Stimulated activated CD4-positive, alpha-beta T cell treated with anti-CD3 and anti-CD28 coated beads, Interleukin-1b, Interleukin-23, amount 100 ng/mL, for 24 hours (primary cell): ENCODE data around the gene DCAF5.
"Not testable (repeated sequence)": the region's sequence is repeated elsewhere in the genome, so short reads cannot be mapped to it uniquely, and the experiment has no call there.

Source experiments
- DNase-seq, 4 experiments: peaks; one replicate each; pipeline ENCODE4 v3.0.0-alpha.2; 2020; ENCODE audit warnings: low read depth in 4 of 4, low spot score in 1 of 4

Gene DCAF5

GRCh38 chr14:69044965-69045555 lies 107.9 kb downstream of the DCAF5 start:
- no peak for DNase-seq

GRCh38 chr14:69044296-69044695 lies 108.6 kb downstream of the DCAF5 start:
- DNase-seq: no peak

- no peak for DNase-seq
Measured at GRCh38 chr14:69043596-69044260, 109.2 kb downstream of the DCAF5 start.

- no peak for DNase-seq
Measured at GRCh38 chr14:69042787-69043444, 110.0 kb downstream of the DCAF5 start.

GRCh38 chr14:69042299-69042698 lies 110.6 kb downstream of the DCAF5 start:
- no peak for DNase-seq

GRCh38 chr14:69041783-69042182 lies 111.1 kb downstream of the DCAF5 start:
- DNase-seq: no peak

- no peak for DNase-seq
Measured at GRCh38 chr14:69040353-69040752, 112.6 kb downstream of the DCAF5 start.

- DNase-seq: no peak
Measured at GRCh38 chr14:69039288-69039628, 113.7 kb downstream of the DCAF5 start.

- no peak for DNase-seq
Measured at GRCh38 chr14:69038455-69039287, 114.2 kb downstream of the DCAF5 start.

- no peak for DNase-seq
Measured at GRCh38 chr14:69037790-69038454, 115.0 kb downstream of the DCAF5 start.

- no peak for DNase-seq
Measured at GRCh38 chr14:69036757-69037506, 116.0 kb downstream of the DCAF5 start.

- no peak for DNase-seq
Measured at GRCh38 chr14:69034612-69035262, 118.2 kb downstream of the DCAF5 start.

GRCh38 chr14:69027242-69027913 lies 125.5 kb downstream of the DCAF5 start:
- no peak for DNase-seq

- DNase-seq: no peak
Measured at GRCh38 chr14:69023035-69023434, 129.9 kb downstream of the DCAF5 start.

- not testable (repeated sequence) for DNase-seq
Measured at GRCh38 chr14:69022093-69022492, 130.8 kb downstream of the DCAF5 start.

GRCh38 chr14:69017706-69018105 lies 135.2 kb downstream of the DCAF5 start:
- no peak for DNase-seq

GRCh38 chr14:69014829-69015259 lies 138.1 kb downstream of the DCAF5 start:
- DNase-seq: no peak

- no peak for DNase-seq
Measured at GRCh38 chr14:69013943-69014782, 138.8 kb downstream of the DCAF5 start.
